B cell (primary cell): ENCODE results near the gene NR4A1. TPM values are rescaled to one million over a fixed set of nuclear protein-coding genes. Genes with fewer than 3 reads are reported as not detected.

Source experiments
- ATAC-seq: fragments of 200-7000 bp; cut with Tn5 transposase; one replicate; pipeline ENCODE4 v1.10.0; 2021; ENCODE audit warnings: low read depth, mild to moderate bottlenecking, moderate number of reproducible peaks, moderate library complexity
- CTCF ChIA-PET: fragments of 350-600 bp; sonication (Branson Sonifier 250); formaldehyde crosslinking; loops from one replicate; lab custom pipeline; 2021; ENCODE audit warnings: antibody characterized with exemption, inconsistent platforms; lab: Charles Lee
- POLR2A ChIA-PET: fragments of 350-600 bp; sonication (Branson Sonifier 250); formaldehyde crosslinking; loops from one replicate; lab custom pipeline; 2021; ENCODE audit warnings: antibody characterized with exemption; lab: Charles Lee
- DNase-seq: peaks from one replicate; pipeline ENCODE4 v3.0.0; 2013
- H2AFZ ChIP-seq: 2 replicates; pipeline ENCODE4 v1.6.1; 2012; ENCODE audit warnings: mild to moderate bottlenecking, low read depth, low read length; ENCODE audit not compliant: insufficient read depth, poor library complexity, severe bottlenecking
- H3K27ac ChIP-seq, 2 donors: 1 replicate in 1 of 2; 2 replicates in 1 of 2; pipeline ENCODE4 v1.5.1; 2012 to 2013; ENCODE audit warnings: low read length in 2 of 2, mild to moderate bottlenecking in 2 of 2, moderate library complexity in 1 of 2
- H3K27me3 ChIP-seq, 4 experiments: fragments of 200-600 bp in 1 of 4; sonication (generic) in 1 of 4; replicated peaks in 1 of 4; 1 replicate in 2 of 4; 2 replicates in 2 of 4; pipeline versions ENCODE4 v1.6.1 to v1.7.0; 2013 to 2016; ENCODE audit warnings: low read length in 3 of 4, mild to moderate bottlenecking in 2 of 4, mixed read lengths in 1 of 4, moderate library complexity in 1 of 4; ENCODE audit not compliant: insufficient read depth in 4 of 4, control insufficient read depth in 3 of 4; ENCODE audit errors: control extremely low read depth in 1 of 4
- H3K36me3 ChIP-seq, 2 experiments: replicated peaks in 1 of 2; 1 replicate in 1 of 2; 2 replicates in 1 of 2; pipeline versions ENCODE4 v1.6.1 to v1.7.1; 2013; ENCODE audit warnings: low read length in 1 of 2; ENCODE audit not compliant: insufficient read depth in 2 of 2, control insufficient read depth in 1 of 2; ENCODE audit errors: control extremely low read depth in 1 of 2, extremely low read depth in 1 of 2
- H3K4me1 ChIP-seq, 2 donors: fragments of 200-600 bp in 1 of 2; sonication (generic) in 1 of 2; 1 replicate in 1 of 2; 2 replicates in 1 of 2; pipeline versions ENCODE4 v1.5.1 to v1.6.1; 2013 to 2017; ENCODE audit warnings: low read length in 2 of 2; ENCODE audit not compliant: control insufficient read depth in 2 of 2, insufficient read depth in 2 of 2
- H3K4me2 ChIP-seq: replicated peaks from 2 replicates; pipeline ENCODE3; 2012; ENCODE audit warnings: mild to moderate bottlenecking, low read depth, low read length; ENCODE audit not compliant: poor library complexity, severe bottlenecking
- H3K4me3 ChIP-seq, 5 experiments: fragments of 200-600 bp in 1 of 5; sonication (generic) in 1 of 5; 1 replicate in 3 of 5; 2 replicates in 2 of 5; pipeline versions ENCODE4 v1.5.1 to v1.7.0; 2011 to 2016; ENCODE audit warnings: low read length in 4 of 5, mild to moderate bottlenecking in 4 of 5, low read depth in 2 of 5, control low read depth in 1 of 5, moderate library complexity in 1 of 5; ENCODE audit not compliant: insufficient read depth in 1 of 5; ENCODE audit errors: control extremely low read depth in 1 of 5, extremely low read depth in 1 of 5
- H3K79me2 ChIP-seq: fragments of 200-600 bp; sonication (generic); one replicate; pipeline ENCODE4 v1.6.0; 2016; ENCODE audit warnings: low read length; ENCODE audit not compliant: control insufficient read depth, insufficient read depth
- H3K9ac ChIP-seq: fragments of 200-600 bp; sonication (generic); 2 replicates; pipeline ENCODE4 v1.6.1; 2017; ENCODE audit warnings: mild to moderate bottlenecking, low read length, moderate library complexity
- H3K9me3 ChIP-seq, 3 donors: one replicate each; pipeline versions ENCODE4 v1.6.1 to v1.7.1; 2013; ENCODE audit warnings: low read length in 2 of 3; ENCODE audit not compliant: control insufficient read depth in 2 of 3, insufficient read depth in 1 of 3; ENCODE audit errors: control extremely low read depth in 1 of 3
- H4K20me1 ChIP-seq: 2 replicates; pipeline ENCODE4 v1.6.0; 2012; ENCODE audit warnings: mild to moderate bottlenecking, low read length; ENCODE audit not compliant: insufficient read depth, control insufficient read depth, poor library complexity, severe bottlenecking
- H3K27ac Mint-ChIP-seq: one replicate; pipeline ENCODE4 v1.8.0; 2021; ENCODE audit warnings: mixed read lengths
- H3K27me3 Mint-ChIP-seq: one replicate; pipeline ENCODE4 v1.8.0; 2021; ENCODE audit warnings: mixed read lengths
- H3K4me1 Mint-ChIP-seq: one replicate; pipeline ENCODE4 v1.8.0; 2021; ENCODE audit warnings: mixed read lengths
- H3K4me3 Mint-ChIP-seq: one replicate; pipeline ENCODE4 v1.8.0; 2021; ENCODE audit warnings: mixed read lengths
- H3K9me3 Mint-ChIP-seq: one replicate; pipeline ENCODE4 v1.8.0; 2022; ENCODE audit warnings: mixed read lengths; ENCODE audit not compliant: insufficient read depth
- CTCF ChIP-seq: fragments of 200-600 bp; IDR thresholded peaks from one replicate; pipeline ENCODE4 v1.8.0; 2022; ENCODE audit warnings: antibody characterized with exemption, mild to moderate bottlenecking
- EZH2 ChIP-seq: IDR thresholded peaks from 2 replicates; pipeline ENCODE4 v1.6.1; 2012; ENCODE audit warnings: borderline replicate concordance, low read depth, mild to moderate bottlenecking, moderate library complexity, low read length; ENCODE audit not compliant: insufficient read depth, poor library complexity, severe bottlenecking
- WGBS: methylation state at CpG from one replicate; pipeline ENCODE4 v1.1.5; 2013; ENCODE audit warnings: missing lambda C conversion rate; ENCODE audit not compliant: insufficient coverage; 5-methylcytosine and 5-hydroxymethylcytosine counted together
- intact Hi-C: fragments of 100-400 bp; cut with micrococcal nuclease; formaldehyde crosslinking; loops from one replicate; pipeline ENCODE4 v1.10.0; 2022
- polyA plus RNA-seq: library from polyadenylated mRNA; depleted of rRNA; stranded (reverse); fragments of >200 nt; gene quantifications from 2 replicates; pipeline ENCODE4 v1.2.3, GENCODE V29; 2012
- total RNA-seq, 2 donors: library from RNA; stranded (reverse); fragments of 120-200 nt in 1 of 2; gene quantifications; 1 replicate in 1 of 2; 2 replicates in 1 of 2; pipeline versions ENCODE4 v1.2.3 to v1.2.4, GENCODE V29; 2013 to 2022

The NR4A1 gene
- total and polyA plus RNA-seq, 2 donors (not counting 1 experiment from before 2014, with no cell fraction given), result 43.2 to 470 TPM

GRCh38 chr12:52058631-52059361 lies 7.6 kb downstream of the NR4A1 start:
- no peak overlapping the region for H3K4me2 ChIP-seq
- H4K20me1 ChIP-seq, result peaks cover 16% of the 10 kb centered on the region
- intact Hi-C loops, result no loop called here
- no peaks in the 10 kb centered on the region for H3K27me3 ChIP-seq
- no peak overlapping the region for H2AFZ ChIP-seq
- H3K9me3 ChIP-seq, result no peaks in the 10 kb centered on the region
- H3K36me3 ChIP-seq, result peaks cover 0 to 35% of the 10 kb centered on the region in 2 experiments
- CTCF ChIA-PET, result interaction anchor here (1.0 to 34.6 kb wide), 3 partner anchors 11 to 26 kb away, joined by 3 to 1315 read pairs (median 5); partner anchors contain the start of gene ATG101
- no peak overlapping the region for H3K4me3 ChIP-seq
- DNase-seq (no peak), ATAC-seq (no peak)
- TF ChIP-seq EZH2 (no peak), CTCF (no peak)
- POLR2A ChIA-PET, result interaction anchor here (0.6 kb wide), 1 partner anchor 65 kb away, joined by 8 read pairs; no protein-coding TSS in a partner anchor
- H3K4me3 Mint-ChIP-seq, result no peak overlapping the region
- 93% methylated on average over 17 of the region's 25 CpGs for WGBS
- H3K9me3 Mint-ChIP-seq, result no peaks in the 10 kb centered on the region
- peaks cover 4% of the 10 kb centered on the region for H3K27me3 Mint-ChIP-seq
- no peaks in the 10 kb centered on the region for H3K4me1 ChIP-seq
- no peak overlapping the region for H3K9ac ChIP-seq
- H3K79me2 ChIP-seq, result no peaks in the 10 kb centered on the region
- H3K27ac Mint-ChIP-seq, result no peak overlapping the region
- H3K27ac ChIP-seq, result no peak overlapping the region
- H3K4me1 Mint-ChIP-seq, result peaks cover 2% of the 10 kb centered on the region
